ES-I3 (cell line): Measurements from ENCODE around the gene FNDC8.
"Not testable (repeated sequence)": the region's sequence is repeated elsewhere in the genome, so short reads cannot be mapped to it uniquely, and the experiment has no call there.

Source experiments
- H3K36me3 ChIP-seq: 2 replicates; pipeline ENCODE4 v1.6.1; 2013; ENCODE audit warnings: mild to moderate bottlenecking, low read length, control low read depth, moderate library complexity; ENCODE audit not compliant: insufficient read depth
- H3K4me1 ChIP-seq: 2 replicates; pipeline ENCODE4 v1.6.1; 2013; ENCODE audit warnings: mild to moderate bottlenecking, control low read depth, low read length; ENCODE audit not compliant: insufficient read depth
- H3K9ac ChIP-seq: 2 replicates; pipeline ENCODE4 v1.6.1; 2013; ENCODE audit warnings: low read depth, mild to moderate bottlenecking, low read length, moderate library complexity
- H3K9me3 ChIP-seq: 2 replicates; pipeline ENCODE4 v1.6.1; 2013; ENCODE audit warnings: mild to moderate bottlenecking, low read length, moderate library complexity; ENCODE audit not compliant: control insufficient read depth, insufficient read depth

FNDC8 gene

DNA sequence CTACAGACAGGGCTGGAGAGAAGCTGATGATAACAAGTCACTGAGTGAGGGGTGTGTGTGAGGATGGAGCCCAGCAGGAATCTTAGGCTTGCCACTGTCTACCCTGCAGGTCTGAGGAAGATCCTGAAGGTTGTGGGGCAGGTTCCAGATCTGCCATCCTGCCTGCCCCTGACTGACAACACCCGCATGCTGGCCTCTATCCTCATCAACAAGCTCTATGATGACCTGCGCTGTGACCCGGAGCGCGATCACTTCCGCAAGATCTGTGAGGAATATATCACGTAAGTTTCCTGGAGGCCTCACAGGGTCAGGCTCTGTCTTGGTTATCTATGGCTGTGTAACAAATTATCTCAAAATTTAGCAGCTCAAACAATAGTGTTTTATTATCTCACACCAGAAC is 42.5 kb downstream of the FNDC8 start:
- no peaks in the 10 kb centered on the region for H3K9me3 ChIP-seq
- no peaks in the 10 kb centered on the region for H3K36me3 ChIP-seq
- H3K9ac ChIP-seq, result no peak overlapping the region
- H3K4me1 ChIP-seq, result no peaks in the 10 kb centered on the region

- H3K9me3 ChIP-seq, result no peaks in the 10 kb centered on the region
- no peak overlapping the region for H3K9ac ChIP-seq
- no peaks in the 10 kb centered on the region for H3K36me3 ChIP-seq
- H3K4me1 ChIP-seq, result no peaks in the 10 kb centered on the region
Measured at GRCh38 chr17:35164716-35165115, 43.3 kb downstream of the FNDC8 start.

GRCh38 chr17:35166526-35166925 is 45.1 kb downstream of the FNDC8 start:
- H3K4me1 ChIP-seq, result no peaks in the 10 kb centered on the region

GRCh38 chr17:35167046-35167445 is 45.6 kb downstream of the FNDC8 start:
- H3K4me1 ChIP-seq, result no peaks in the 10 kb centered on the region
- H3K9ac ChIP-seq, result no peak overlapping the region
- H3K36me3 ChIP-seq, result no peaks in the 10 kb centered on the region
- H3K9me3 ChIP-seq, result no peaks in the 10 kb centered on the region

More at GRCh38 chr17:35166526-35166925, 45.1 kb downstream of the FNDC8 start:
- H3K9me3 ChIP-seq, result no peaks in the 10 kb centered on the region
- no peak overlapping the region for H3K9ac ChIP-seq
- H3K36me3 ChIP-seq, result no peaks in the 10 kb centered on the region

GRCh38 chr17:35167666-35168065 is 46.3 kb downstream of the FNDC8 start:
- Histone ChIP-seq H3K4me1 (no peaks in the 10 kb centered on the region), H3K9ac (no peak overlapping the region), H3K9me3 (no peaks in the 10 kb centered on the region), H3K36me3 (no peaks in the 10 kb centered on the region)

DNA sequence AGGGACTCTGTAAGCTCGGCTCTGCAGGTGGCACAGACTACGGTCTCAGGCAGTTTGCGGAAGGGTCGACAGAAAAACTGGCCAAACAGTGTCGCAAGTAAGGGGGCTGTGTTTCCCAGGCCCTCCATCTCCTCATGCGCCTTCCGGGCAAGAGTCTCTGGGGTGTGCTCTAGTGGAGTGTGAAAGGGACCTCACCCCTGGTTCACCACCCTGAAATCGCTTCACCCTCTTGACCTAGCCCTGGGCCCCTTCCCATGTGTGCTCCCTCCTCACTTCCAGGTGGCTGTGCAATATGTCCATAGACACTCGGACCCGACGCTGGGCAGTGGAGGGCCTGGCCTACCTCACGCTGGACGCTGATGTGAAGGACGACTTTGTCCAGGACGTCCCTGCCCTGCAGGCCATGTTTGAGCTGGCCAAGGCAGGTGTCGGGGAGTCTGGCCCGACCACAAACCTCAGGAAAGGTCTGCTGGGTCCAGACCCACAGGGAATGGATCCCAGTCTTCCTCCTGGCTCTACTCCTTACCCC is 48.5 kb downstream of the FNDC8 start:
- Histone ChIP-seq H3K4me1 (no peaks in the 10 kb centered on the region), H3K9ac (no peak overlapping the region), H3K36me3 (no peaks in the 10 kb centered on the region), H3K9me3 (no peaks in the 10 kb centered on the region)

- Histone ChIP-seq H3K36me3 (no peaks in the 10 kb centered on the region), H3K9ac (no peak overlapping the region), H3K4me1 (no peaks in the 10 kb centered on the region), H3K9me3 (no peaks in the 10 kb centered on the region)
Measured at GRCh38 chr17:35170968-35171771, 49.8 kb downstream of the FNDC8 start.

DNA sequence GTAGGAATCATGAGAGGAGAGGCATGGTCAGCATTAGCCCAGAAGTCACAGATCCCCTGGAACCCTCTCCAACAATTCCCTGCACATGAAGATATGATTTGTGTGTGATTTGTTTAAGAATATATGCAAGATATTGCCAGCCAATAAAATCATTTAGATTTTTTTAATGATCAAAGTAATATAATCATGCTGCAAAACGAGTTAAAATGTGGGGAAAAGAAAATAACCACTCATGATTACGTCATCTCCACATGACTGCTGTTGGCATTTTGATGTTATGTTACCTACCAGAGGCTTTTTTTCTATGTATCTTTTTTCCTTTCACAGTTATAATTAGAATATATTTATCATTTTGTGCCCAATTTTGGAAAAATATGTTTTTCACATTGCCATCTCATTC is 50.4 kb downstream of the FNDC8 start:
- no peaks in the 10 kb centered on the region for H3K36me3 ChIP-seq

GRCh38 chr17:35172321-35172720 is 50.9 kb downstream of the FNDC8 start:
- H3K9ac ChIP-seq, H3K4me1 ChIP-seq, H3K9me3 ChIP-seq, H3K36me3 ChIP-seq: not testable (repeated sequence)

More for the DNA sequence above, 50.4 kb downstream of the FNDC8 start:
- Histone ChIP-seq H3K9ac (no peak overlapping the region), H3K9me3 (no peaks in the 10 kb centered on the region), H3K4me1 (no peaks in the 10 kb centered on the region)

- no peaks in the 10 kb centered on the region for H3K9me3 ChIP-seq
- no peaks in the 10 kb centered on the region for H3K4me1 ChIP-seq
- no peak overlapping the region for H3K9ac ChIP-seq
- H3K36me3 ChIP-seq, result no peaks in the 10 kb centered on the region
Measured at GRCh38 chr17:35174835-35175334, 53.5 kb downstream of the FNDC8 start.

GRCh38 chr17:35175638-35176415 is 54.4 kb downstream of the FNDC8 start:
- Histone ChIP-seq H3K4me1 (no peaks in the 10 kb centered on the region), H3K9me3 (no peaks in the 10 kb centered on the region), H3K36me3 (no peaks in the 10 kb centered on the region), H3K9ac (no peak overlapping the region)

DNA sequence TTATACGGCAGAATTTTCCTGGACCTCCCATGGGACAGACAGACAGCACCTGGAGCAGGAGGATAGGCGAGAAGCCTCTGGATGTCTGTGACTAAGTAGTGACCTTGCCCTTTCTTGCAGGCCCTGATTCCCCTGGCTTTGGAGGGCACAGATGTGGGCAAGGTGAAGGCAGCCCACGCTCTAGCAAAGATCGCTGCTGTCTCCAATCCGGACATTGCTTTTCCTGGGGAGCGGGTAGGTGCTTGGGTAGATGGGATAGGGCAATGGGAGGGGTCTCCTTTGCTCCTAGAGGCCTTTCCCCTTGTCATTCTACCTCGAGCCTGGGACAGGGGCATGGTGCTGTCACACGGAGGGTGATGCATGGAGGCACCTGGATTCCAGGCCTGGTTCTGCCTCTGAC is 55.5 kb downstream of the FNDC8 start:
- H3K36me3 ChIP-seq, result no peaks in the 10 kb centered on the region
- no peaks in the 10 kb centered on the region for H3K4me1 ChIP-seq
- H3K9me3 ChIP-seq, result no peaks in the 10 kb centered on the region
- H3K9ac ChIP-seq, result no peak overlapping the region

DNA sequence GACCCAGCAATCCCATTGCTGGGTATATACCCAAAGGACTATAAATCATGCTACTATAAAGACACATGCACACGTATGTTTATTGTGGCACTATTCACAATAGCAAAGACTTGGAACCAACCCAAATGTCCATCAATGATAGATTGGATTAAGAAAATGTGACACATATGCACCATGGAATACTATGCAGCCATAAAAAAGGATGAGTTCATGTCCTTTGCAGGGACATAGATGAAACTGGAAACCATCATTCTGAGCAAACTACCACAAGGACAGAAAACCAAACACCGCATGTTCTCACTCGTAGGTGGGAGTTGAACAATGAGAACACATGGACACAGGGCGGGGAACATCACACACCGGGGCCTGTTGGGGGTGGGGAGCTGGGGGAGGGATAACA is 58.0 kb downstream of the FNDC8 start:
- H3K9me3 ChIP-seq, H3K9ac ChIP-seq, H3K4me1 ChIP-seq, H3K36me3 ChIP-seq: not testable (repeated sequence)
